Pericardium fibroblast (primary cell): ENCODE measurements around the gene ZBTB21. TPM values are rescaled to one million over a fixed set of nuclear protein-coding genes. Genes with fewer than 3 reads are reported as not detected.

ENCODE experiments used
- total RNA-seq: library from RNA; depleted of rRNA; stranded (reverse); fragments of >200 nt; gene quantifications from 2 replicates; pipeline ENCODE4 v1.2.3, GENCODE V29; 2015

ZBTB21 gene
- 3.7 and 5.0 TPM in 2 replicates for total RNA-seq

DNA sequence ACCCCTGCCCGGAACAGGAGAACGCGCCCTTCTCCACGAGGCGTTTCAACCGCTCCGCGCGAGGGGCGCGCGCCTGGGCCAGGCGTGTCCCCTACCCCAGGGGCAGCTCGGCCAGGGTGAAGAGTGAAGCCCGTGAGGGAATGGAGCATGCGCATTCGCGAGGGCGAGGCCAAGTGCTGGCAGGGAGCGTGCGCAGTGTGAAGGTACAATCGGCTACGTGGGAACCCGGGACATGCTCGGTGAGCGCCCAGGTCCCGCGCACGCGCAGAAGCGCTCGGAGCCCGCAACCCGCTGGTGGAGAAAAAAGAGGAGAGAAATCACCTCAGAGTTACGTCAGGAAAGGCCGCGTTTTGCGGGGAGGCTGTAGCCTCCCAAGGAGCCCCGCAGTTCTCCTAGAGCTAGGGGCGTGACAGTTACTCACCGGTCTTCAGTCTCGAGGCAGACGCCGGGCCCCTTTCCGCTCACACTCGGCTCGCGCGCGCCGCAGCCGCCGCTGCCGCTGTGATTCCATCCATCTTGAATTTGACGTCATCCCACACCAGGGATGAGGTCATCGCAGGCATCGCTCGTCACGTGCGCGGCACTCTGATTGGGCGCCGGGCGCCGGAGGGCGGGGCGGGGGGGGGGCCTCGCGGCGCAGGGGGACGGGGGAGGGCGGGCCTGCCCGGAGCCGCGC is at the start of gene ZBTB21:
ZBTB21 (minus strand) TSS at position 530 of the 676 bp plus-strand sequence. CDS start 16,265 bp downstream, outside the sequence.

DNA sequence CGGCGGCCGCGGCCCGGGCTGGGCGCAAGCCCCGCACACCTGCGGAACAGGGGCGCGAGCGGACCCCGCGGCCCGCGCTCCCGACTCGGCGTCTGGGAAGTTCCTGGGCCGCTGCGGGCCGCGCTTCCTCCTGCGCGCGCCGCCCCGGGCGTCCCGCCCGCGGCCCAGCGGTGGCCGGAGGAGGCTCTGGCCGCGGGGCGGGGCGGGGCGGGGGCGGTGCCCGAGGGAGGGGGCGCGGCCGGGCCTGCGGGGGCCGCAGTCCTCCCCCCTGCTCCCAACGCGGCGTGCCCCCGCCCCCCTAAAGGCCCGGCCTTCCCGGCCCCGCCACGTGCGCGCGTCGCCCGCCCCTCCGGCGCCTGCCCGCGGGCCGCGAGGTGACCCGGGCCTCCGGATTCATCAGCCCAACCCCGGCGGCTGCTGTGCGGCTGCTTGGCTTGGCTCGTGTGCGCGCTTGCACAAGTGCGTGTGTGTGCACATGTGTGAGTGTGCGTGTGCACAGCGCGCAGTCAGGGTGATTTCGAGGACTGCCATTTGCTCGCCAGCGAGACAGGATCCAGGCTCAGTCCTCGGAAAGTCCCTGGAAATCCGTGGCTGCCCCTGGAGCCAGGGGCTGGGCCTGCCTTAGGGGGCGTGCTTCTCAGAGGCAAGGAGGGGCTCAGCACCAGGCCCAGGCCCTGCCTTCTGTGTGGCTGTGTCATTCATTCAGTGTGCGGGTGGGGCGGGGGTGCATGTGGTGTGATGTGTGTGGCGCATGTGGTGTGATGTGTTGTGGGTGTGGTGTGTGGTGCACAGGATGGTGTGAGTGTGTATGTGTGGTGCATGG is 56.1 kb downstream of the ZBTB21 start, which contains the start of gene C2CD2:
C2CD2 (minus strand) TSS at position 188 of the 823 bp plus-strand sequence. CDS start 370 bp downstream, outside the sequence.

Other genes starting within 250 kb of the ZBTB21 start
- under 0.01 TPM in 1 of 2 replicates, not detected in the other for gene RIPK4, start 243.3 kb downstream of the ZBTB21 start, total RNA-seq
- gene PRDM15, start 131.0 kb downstream of the ZBTB21 start, total RNA-seq: 2.5 and 4.0 TPM in 2 replicates
- gene C2CD2, start 56.3 kb downstream of the ZBTB21 start, total RNA-seq: 9.1 and 10.4 TPM in 2 replicates
- gene UMODL1, start 61.0 kb upstream of the ZBTB21 start, total RNA-seq: not detected in 2 replicates
- gene ABCG1, start 208.8 kb upstream of the ZBTB21 start, total RNA-seq: 1.6 and 5.3 TPM in 2 replicates